ENCODE measurements around the gene PHLDA2.
"Not testable (repeated sequence)": the region's sequence is repeated elsewhere in the genome, so short reads cannot be mapped to it uniquely, and the experiment has no call there.

PHLDA2 gene

GRCh38 chr11:2914455-2915195 lies 14.6 kb downstream of the PHLDA2 start:
- no peak for DNase-seq

- no peak for DNase-seq
Observed at GRCh38 chr11:2913776-2914175, 15.4 kb downstream of the PHLDA2 start.

DNA sequence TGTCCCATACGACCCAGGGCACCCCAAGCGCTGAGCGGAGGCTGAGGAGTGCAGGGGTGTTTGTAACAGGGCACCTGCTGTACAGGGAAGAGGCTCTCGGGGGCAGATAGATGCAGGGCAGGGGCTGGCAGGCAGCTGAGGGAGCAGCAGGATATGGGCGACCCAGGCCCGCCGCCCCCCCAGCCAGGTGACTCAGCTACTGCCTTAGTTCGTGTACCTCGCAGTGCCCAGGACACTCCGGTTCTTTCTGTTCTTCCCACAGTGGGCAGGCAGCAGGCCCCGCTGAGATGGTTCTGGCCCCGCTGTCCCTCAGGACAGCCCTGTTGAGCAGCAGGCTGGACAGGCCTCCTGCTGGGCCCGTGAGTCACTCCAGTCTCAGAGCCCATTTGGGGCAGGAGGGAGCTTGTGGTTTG lies 16.2 kb downstream of the PHLDA2 start:
- no peak for DNase-seq

DNA sequence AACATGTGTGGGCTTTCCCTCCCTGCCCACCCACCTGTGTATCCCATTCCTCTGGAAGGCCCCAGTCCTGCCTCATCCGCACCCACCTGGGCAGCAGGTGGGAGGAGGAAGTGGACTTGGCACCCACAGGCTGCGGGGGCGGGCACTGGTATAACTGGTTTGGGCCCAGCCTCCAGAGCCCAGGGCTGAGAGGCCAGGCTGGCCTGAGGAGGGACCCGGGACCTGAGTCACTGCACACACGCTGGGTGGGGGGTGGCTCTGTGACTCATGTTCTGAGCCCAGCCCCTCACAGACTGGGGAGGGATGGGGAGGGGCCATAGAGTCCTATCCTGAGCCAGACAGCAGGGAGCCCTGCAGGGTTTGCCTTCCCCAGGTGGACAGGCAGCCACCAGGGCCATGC lies 16.7 kb downstream of the PHLDA2 start:
- no peak for DNase-seq

GRCh38 chr11:2911785-2912391 lies 17.3 kb downstream of the PHLDA2 start:
- no peak for DNase-seq

- DNase-seq = no peak
Observed at GRCh38 chr11:2911088-2911784, 18.0 kb downstream of the PHLDA2 start.

GRCh38 chr11:2910401-2910955 lies 18.7 kb downstream of the PHLDA2 start:
- DNase-seq = no peak

GRCh38 chr11:2909133-2909902 lies 19.9 kb downstream of the PHLDA2 start:
- no peak for DNase-seq

GRCh38 chr11:2908130-2908529 lies 21.1 kb downstream of the PHLDA2 start:
- no peak for DNase-seq

DNA sequence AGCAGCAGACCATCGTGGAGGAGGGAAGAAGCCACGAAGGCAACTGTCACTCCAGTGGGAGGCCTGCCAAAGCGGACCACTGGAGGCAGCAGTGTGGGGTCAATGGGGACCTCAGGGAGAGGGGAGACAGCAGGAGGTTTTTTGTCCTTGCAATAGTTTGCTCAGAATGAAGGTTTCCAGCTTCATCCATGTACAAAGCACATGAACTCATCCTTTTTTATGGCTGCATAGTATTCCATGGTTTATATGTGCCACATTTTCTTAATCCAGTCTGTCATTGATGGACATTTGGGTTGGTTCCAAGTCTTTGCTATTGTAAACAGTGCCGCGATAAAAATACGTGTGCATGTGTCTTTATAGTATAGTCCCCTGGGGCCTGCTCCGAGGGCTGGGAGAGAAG lies 23.9 kb downstream of the PHLDA2 start:
- DNase-seq = not testable (repeated sequence)

GRCh38 chr11:2904153-2905052 lies 24.8 kb downstream of the PHLDA2 start:
- DNase-seq = no peak

DNA sequence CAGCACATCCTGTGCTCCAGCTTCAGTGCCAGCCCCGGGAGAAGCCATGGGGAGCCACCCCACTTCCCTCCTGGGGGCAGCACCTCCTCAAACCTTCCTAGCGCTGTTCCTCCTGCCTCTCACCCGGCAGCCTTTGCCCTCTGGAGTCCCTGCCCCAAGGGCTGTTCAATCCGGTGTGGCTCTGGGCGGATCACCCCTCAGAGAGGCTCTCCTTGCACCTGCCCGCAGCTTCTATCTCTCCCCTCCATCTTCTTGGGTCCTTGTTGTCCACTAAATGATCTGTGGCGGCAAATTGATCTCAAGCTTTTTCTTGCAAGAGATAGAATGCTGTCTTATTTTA lies 25.6 kb downstream of the PHLDA2 start:
- no peak for DNase-seq

GRCh38 chr11:2902784-2903671 lies 26.2 kb downstream of the PHLDA2 start:
- no peak for DNase-seq

DNA sequence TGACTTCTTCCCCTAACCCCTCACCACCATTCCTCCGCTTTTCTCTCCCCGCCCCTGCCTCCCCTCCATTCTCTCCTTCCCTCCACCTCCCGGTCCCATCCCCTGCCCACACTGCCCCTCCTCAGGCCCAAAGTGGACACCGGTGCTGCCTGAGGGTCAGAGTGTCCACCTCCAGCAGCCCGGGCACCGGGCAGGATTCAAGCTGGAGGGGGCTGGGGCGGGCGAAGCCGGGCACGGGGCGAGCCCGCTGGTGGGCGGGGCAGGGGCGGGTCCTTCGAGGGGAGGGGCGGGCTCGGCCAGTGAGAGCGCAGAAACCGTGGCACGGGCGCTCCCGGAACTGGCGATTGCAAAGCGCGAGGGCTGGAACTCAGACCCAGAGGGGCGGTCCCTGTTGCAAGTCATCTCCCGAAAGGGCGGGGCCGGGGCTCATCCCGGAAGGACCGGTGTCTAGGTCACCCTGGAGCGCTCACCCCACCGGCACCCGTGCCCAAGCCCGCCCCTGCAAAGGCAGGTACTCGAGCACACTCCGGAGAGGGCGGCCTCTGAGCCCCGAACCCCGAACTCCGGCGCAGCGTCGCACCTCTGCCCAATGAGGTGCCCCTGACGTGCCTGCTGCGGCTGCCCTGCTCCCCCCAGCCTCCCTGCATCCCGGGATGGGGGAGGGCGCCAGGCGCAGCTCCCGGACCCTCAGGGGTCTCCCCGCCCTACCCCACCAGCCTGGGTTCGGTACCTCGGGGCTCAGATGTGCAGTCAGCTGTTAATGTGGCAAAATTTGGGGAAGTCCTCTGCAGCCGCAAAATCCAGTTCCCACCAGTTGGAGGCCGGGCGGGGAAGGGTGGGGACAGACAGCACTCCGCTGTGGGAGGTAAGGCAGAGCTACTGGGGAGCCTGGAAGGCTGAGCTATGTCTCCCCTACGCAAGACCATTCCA lies 27.1 kb downstream of the PHLDA2 start:
- DNase-seq = peak; percentile 91

DNA sequence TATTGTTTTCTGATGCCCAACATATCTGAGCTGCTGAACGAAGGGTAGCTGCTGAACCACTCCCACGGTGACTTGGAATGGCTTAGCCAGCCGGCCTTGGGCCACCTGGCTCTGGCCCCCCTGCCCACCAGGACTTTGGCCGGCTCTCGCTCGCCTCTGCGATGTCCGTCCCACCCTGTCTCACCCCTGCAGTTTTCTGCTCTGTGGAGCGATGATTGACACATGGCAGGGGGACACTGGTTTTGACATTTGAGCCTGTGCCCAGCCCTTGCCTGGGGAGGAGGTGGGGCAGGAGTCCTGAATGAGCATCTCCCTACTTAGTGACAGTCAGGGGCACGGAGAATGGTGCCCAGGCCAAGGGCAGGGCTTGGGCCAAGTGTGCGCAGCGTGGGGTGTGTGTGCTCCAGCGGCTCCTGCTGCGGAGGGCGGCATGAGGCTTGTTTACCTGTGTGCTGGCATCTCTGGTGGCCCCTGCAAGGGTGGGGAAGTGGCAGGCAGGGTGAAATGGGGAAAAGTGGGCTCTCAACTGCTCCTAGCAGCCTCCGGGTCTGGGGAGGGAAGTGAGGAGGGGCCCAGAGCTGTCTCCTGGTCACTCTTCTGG lies 27.9 kb downstream of the PHLDA2 start:
- DNase-seq = no peak

DNA sequence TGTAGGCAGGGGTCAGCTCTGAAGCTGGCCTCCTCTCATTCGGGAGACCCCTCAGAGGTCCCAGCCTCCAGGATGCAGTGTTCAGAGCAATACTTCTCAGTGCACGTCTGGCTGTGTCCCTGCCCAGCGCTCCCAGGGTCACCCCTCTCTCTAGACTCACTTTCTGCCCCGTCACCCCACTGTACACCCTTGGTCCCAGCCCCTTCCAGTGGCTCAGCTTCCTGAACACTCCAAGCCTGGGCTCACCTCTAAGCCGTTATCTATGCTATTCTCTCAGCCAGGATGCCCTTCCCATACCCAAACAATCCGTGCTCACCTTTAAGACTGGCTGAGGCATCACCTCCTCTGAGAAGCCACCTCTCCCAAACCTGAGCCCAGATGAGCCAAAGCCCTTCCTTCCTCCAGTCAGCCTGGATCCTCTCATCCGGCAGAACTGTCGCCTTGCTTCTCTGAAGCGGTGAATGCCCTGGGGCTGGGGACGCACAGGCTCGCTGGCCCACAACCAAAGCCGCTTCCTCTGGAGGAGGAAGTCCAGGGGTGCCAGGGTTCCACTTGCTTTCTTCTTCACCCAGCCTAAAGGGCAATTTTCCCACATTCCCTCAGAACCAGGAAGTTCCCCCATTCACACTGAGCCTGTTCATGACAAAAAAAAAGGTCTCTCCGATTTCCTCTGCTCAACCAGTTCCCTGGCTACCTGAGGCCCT lies 30.0 kb downstream of the PHLDA2 start:
- no peak for DNase-seq

GRCh38 chr11:2898366-2899079 lies 30.7 kb downstream of the PHLDA2 start:
- peak; percentile 73 for DNase-seq

GRCh38 chr11:2897048-2897447 lies 32.2 kb downstream of the PHLDA2 start:
- no peak for DNase-seq

Data from CD4-positive, alpha-beta T cell treated with Interleukin-4 for 4 hours (primary cell).